K562 (cell line): ENCODE data around the gene GLI3. TPM values are rescaled to one million over a fixed set of nuclear protein-coding genes. Genes with fewer than 3 reads are reported as not detected.

Experiments used
- ATAC-seq: fragments of 200-7000 bp; cut with Tn5 transposase; 3 replicates; pipeline ENCODE4 v1.9.1; 2020; ENCODE audit warnings: moderate library complexity
- BruUV-seq: library from RNA; stranded (reverse); fragments of 400-500 nt; replicated peaks from 2 replicates; lab custom pipeline; 2021; lab: Mats Ljungman, UMichigan
- CTCF ChIA-PET: fragments of 300-600 bp; formaldehyde crosslinking; extraction: SDS; loops from one replicate; lab custom pipeline; 2021; ENCODE audit warnings: low intra/inter-chr PET ratio; lab: Yijun Ruan, JAX
- POLR2A ChIA-PET: fragments of 300-600, 350-650 bp; sonication (Branson Sonifier 250); formaldehyde crosslinking; extraction: SDS; loops from one replicate; lab custom pipeline; 2021; ENCODE audit warnings: antibody characterized with exemption, inconsistent platforms; lab: Yijun Ruan, JAX
- DNase-seq, 4 experiments: peaks; one replicate each; pipeline versions ENCODE4 v3.0.0 to v3.0.0-alpha.2; 2011 to 2018; ENCODE audit warnings: low spot score in 3 of 4, mixed read lengths in 3 of 4; ENCODE audit errors: extremely low read depth in 1 of 4
- FAIRE-seq: peaks from 2 replicates; lab custom pipeline; 2011; peaks lifted over from hg19 to GRCh38; lab: Jason Lieb, UNC
- H2AFZ ChIP-seq: 2 replicates; pipeline ENCODE4 v1.6.0; 2011; ENCODE audit warnings: low read depth, low read length, control low read depth, inconsistent platforms
- H3K27ac ChIP-seq: fragments of 200-600 bp; 3 replicates; pipeline ENCODE4 v1.8.0; 2011; ENCODE audit warnings: low read depth, mild to moderate bottlenecking, control low read depth, inconsistent platforms, low read length, moderate library complexity, mixed read lengths; ENCODE audit errors: extremely low read depth
- H3K27me3 ChIP-seq, 2 experiments: fragments of 300-600 bp in 1 of 2; 2 replicates in 1 of 2; 3 replicates in 1 of 2; pipeline versions ENCODE4 v1.6.0 to v1.8.0; 2011; ENCODE audit warnings: inconsistent platforms in 2 of 2, low read length in 2 of 2, mild to moderate bottlenecking in 1 of 2, mixed read lengths in 1 of 2, moderate library complexity in 1 of 2; ENCODE audit not compliant: control insufficient read depth in 2 of 2, insufficient read depth in 2 of 2
- H3K36me3 ChIP-seq: fragments of 300-600 bp; 3 replicates; pipeline ENCODE4 v1.8.0; 2011; ENCODE audit warnings: mild to moderate bottlenecking, low read length, inconsistent platforms; ENCODE audit not compliant: control insufficient read depth, insufficient read depth
- H3K4me1 ChIP-seq, 2 experiments: fragments of 200-600 bp in 1 of 2; replicated peaks in 1 of 2; 2 replicates in 1 of 2; 3 replicates in 1 of 2; pipeline versions ENCODE4 v1.5.1 to v1.8.0; 2011; ENCODE audit warnings: inconsistent platforms in 2 of 2, low read length in 2 of 2, mild to moderate bottlenecking in 1 of 2, mixed read lengths in 1 of 2, moderate library complexity in 1 of 2; ENCODE audit not compliant: control insufficient read depth in 2 of 2, insufficient read depth in 2 of 2
- H3K4me2 ChIP-seq: 2 replicates; pipeline ENCODE4 v1.6.1; 2011; ENCODE audit warnings: low read length, control low read depth, inconsistent platforms, mixed read lengths; ENCODE audit not compliant: insufficient read depth
- H3K4me3 ChIP-seq: fragments of 200-600 bp; sonication (generic), shearing (Covaris generic); 2 replicates; pipeline ENCODE4 v1.5.1; 2016; ENCODE audit warnings: control low read depth, inconsistent platforms
- H3K79me2 ChIP-seq: fragments of 200-600 bp; 3 replicates; pipeline ENCODE4 v1.8.0; 2011; ENCODE audit warnings: low read length, inconsistent platforms; ENCODE audit not compliant: control insufficient read depth, insufficient read depth
- H3K9ac ChIP-seq, 2 experiments: 2 replicates each; pipeline versions ENCODE4 v1.6.0 to v1.6.1; 2011; ENCODE audit warnings: low read depth in 2 of 2, low read length in 2 of 2, control low read depth in 1 of 2, inconsistent platforms in 1 of 2, mild to moderate bottlenecking in 1 of 2, mixed read lengths in 1 of 2; ENCODE audit not compliant: insufficient read depth in 1 of 2
- H3K9me1 ChIP-seq: one replicate; pipeline ENCODE4 v1.6.0; 2011; ENCODE audit warnings: inconsistent platforms, mild to moderate bottlenecking, low read length, moderate library complexity; ENCODE audit not compliant: control insufficient read depth, insufficient read depth
- H3K9me3 ChIP-seq: replicated peaks from 2 replicates; pipeline ENCODE4 v1.5.1; 2011; ENCODE audit warnings: low read depth, low read length, inconsistent platforms; ENCODE audit not compliant: control insufficient read depth, insufficient read depth
- H4K20me1 ChIP-seq: replicated peaks from 2 replicates; pipeline ENCODE4 v1.6.1; 2011; ENCODE audit warnings: low read length, inconsistent platforms, mixed read lengths; ENCODE audit not compliant: control insufficient read depth, insufficient read depth
- BCL6 ChIP-seq: fragments of 250-450 bp; sonication (Bioruptor Pico); IDR thresholded peaks from 2 replicates; pipeline ENCODE4 v1.4.0; 2020
- E2F3 ChIP-seq: fragments of 250-450 bp; sonication (Bioruptor Pico); IDR thresholded peaks from 2 replicates; pipeline ENCODE4 v1.4.0; 2020; ENCODE audit warnings: mild to moderate bottlenecking
- EGR1 ChIP-seq: fragments of 450-650 bp; conservative IDR thresholded peaks from 2 replicates; pipeline ENCODE4 v1.6.1; 2017; ENCODE audit warnings: mild to moderate bottlenecking
- GABPB1 ChIP-seq: sonication (generic); formaldehyde crosslinking; IDR thresholded peaks from 2 replicates; pipeline ENCODE4 v1.8.0; 2022; ENCODE audit warnings: mild to moderate bottlenecking, missing genetic modification reagents
- MAFF ChIP-seq: IDR thresholded peaks from 2 replicates; pipeline ENCODE4 v1.6.1; 2012; ENCODE audit warnings: low read length, improper control_type of control experiment
- MAFG ChIP-seq: fragments of 450-650 bp; conservative IDR thresholded peaks from 2 replicates; pipeline ENCODE4 v1.6.1; 2016; ENCODE audit warnings: missing genetic modification characterization, missing compliant biosample characterization
- MAFK ChIP-seq: IDR thresholded peaks from 2 replicates; pipeline ENCODE4 v1.6.1; 2011; ENCODE audit warnings: low read length, improper control_type of control experiment
- MTA2 ChIP-seq: fragments of 450-650 bp; IDR thresholded peaks from 2 replicates; pipeline ENCODE4 v1.6.1; 2016; ENCODE audit warnings: low read depth
- NBN ChIP-seq: fragments of 450-650 bp; IDR thresholded peaks from 2 replicates; pipeline ENCODE4 v1.6.1; 2016; ENCODE audit warnings: low read depth, mild to moderate bottlenecking
- NFE2 ChIP-seq: IDR thresholded peaks from 2 replicates; pipeline ENCODE4 v1.6.1; 2014; ENCODE audit warnings: antibody characterized with exemption, low read depth
- NFE2L1 ChIP-seq: fragments of 450-650 bp; IDR thresholded peaks from 2 replicates; pipeline ENCODE4 v1.6.1; 2016; ENCODE audit warnings: missing genetic modification characterization, low read depth, mild to moderate bottlenecking, missing compliant biosample characterization, moderate library complexity, borderline replicate concordance
- NFRKB ChIP-seq: fragments of 450-650 bp; IDR thresholded peaks from 2 replicates; pipeline ENCODE4 v1.6.1; 2016; ENCODE audit warnings: low read depth
- PHB ChIP-seq: fragments of 250-450 bp; sonication (Bioruptor Pico); IDR thresholded peaks from 2 replicates; pipeline ENCODE4 v1.5.0; 2021
- PHF8 ChIP-seq: fragments of 200-600 bp; sonication (generic); IDR thresholded peaks from 2 replicates; pipeline ENCODE4 v1.6.1; 2012; ENCODE audit warnings: mixed run types, mild to moderate bottlenecking, inconsistent platforms, low read length, moderate library complexity, borderline replicate concordance
- PRPF4 ChIP-seq: fragments of 200-400 bp; formaldehyde crosslinking; IDR thresholded peaks from one replicate; pipeline ENCODE4 v1.6.1; 2017; ENCODE audit warnings: low read length, low read depth, mild to moderate bottlenecking; ENCODE audit not compliant: insufficient read depth, poor library complexity, severe bottlenecking
- SAFB2 ChIP-seq: fragments of 200-400 bp; formaldehyde crosslinking; IDR thresholded peaks from 2 replicates; pipeline ENCODE4 v1.6.1; 2018; ENCODE audit warnings: borderline replicate concordance, low read length, low read depth, moderate library complexity; ENCODE audit not compliant: severe bottlenecking
- TEAD1 ChIP-seq, 2 experiments: fragments of 450-650 bp in 1 of 2; sonication (generic) in 1 of 2; formaldehyde crosslinking; IDR thresholded peaks; 2 replicates each; pipeline versions ENCODE4 v1.4.0 to v1.8.0; 2020 to 2022; ENCODE audit warnings: mild to moderate bottlenecking in 2 of 2, missing genetic modification reagents in 1 of 2
- ZNF143 ChIP-seq: sonication (generic); formaldehyde crosslinking; IDR thresholded peaks from 2 replicates; pipeline ENCODE4 v1.9.0; 2022; ENCODE audit warnings: mild to moderate bottlenecking, missing genetic modification reagents
- ZNF217 ChIP-seq: sonication (generic); formaldehyde crosslinking; IDR thresholded peaks from 2 replicates; pipeline ENCODE4 v1.8.0; 2022; ENCODE audit warnings: mild to moderate bottlenecking, missing genetic modification reagents
- ZNF274 ChIP-seq: IDR thresholded peaks from 2 replicates; pipeline ENCODE4 v1.6.1; 2011; ENCODE audit warnings: low read depth, mild to moderate bottlenecking, low read length, moderate library complexity, borderline replicate concordance
- ZNF444 ChIP-seq: fragments of 250-450 bp; sonication (Bioruptor Pico); IDR thresholded peaks from 2 replicates; pipeline ENCODE4 v1.4.0; 2020; ENCODE audit warnings: mild to moderate bottlenecking, moderate library complexity
- WGBS: fragments of 100-300 bp; shearing (Covaris generic); methylation state at CpG from one replicate; pipeline ENCODE4 v1.1.6; 2016; ENCODE audit warnings: low coverage, mixed read lengths; ENCODE audit not compliant: insufficient coverage; ENCODE audit errors: missing lambda C conversion rate; 5-methylcytosine and 5-hydroxymethylcytosine counted together
- in situ Hi-C: fragments of 300-500 bp; cut with MboI; formaldehyde crosslinking; loops from 4 replicates; pipeline ENCODE4 v1.15.0; 2018; ENCODE audit warnings: inconsistent platforms, mixed read lengths
- intact Hi-C: fragments of 100-400 bp; cut with micrococcal nuclease; formaldehyde crosslinking; loops from 2 replicates; pipeline ENCODE4 v1.14.2; 2022
- polyA plus RNA-seq, 8 experiments: library from polyadenylated mRNA; depleted of rRNA in 4 of 8; stranded (reverse) in 5 of 8; unstranded in 3 of 8; fragments of >200 nt; fragmentation: Nextera tagmentation in 2 of 8; fragmentation: Illumina TruSeq in 1 of 8; extraction: Ambion mirVana in 2 of 8; extraction: Trizol in 1 of 8; gene quantifications; 2 replicates each; pipeline versions ENCODE4 v1.2.1 to v1.2.3, GENCODE V29; 2011 to 2014; ENCODE audit warnings: inconsistent platforms in 1 of 8, missing spikeins in 1 of 8
- total RNA-seq, 7 experiments: library from RNA; depleted of rRNA in 6 of 7; stranded (reverse); fragments of >200 nt in 6 of 7; fragmentation: Illumina TruSeq in 2 of 7; extraction: Trizol in 2 of 7; gene quantifications; 2 replicates each; pipeline versions ENCODE4 v1.2.1 to v1.2.3, GENCODE V29; 2011 to 2021; ENCODE audit warnings: low replicate concordance in 1 of 7
- TF ChIP-seq, protein P1 (sequence below): fragments of 250-450 bp; sonication (Bioruptor Pico); IDR thresholded peaks from 2 replicates; pipeline ENCODE4 v1.9.0; 2021; ENCODE audit warnings: mild to moderate bottlenecking, inconsistent platforms
- TF ChIP-seq, protein P2 (sequence below): fragments of 250-450 bp; sonication (Bioruptor Pico); IDR thresholded peaks from 2 replicates; pipeline ENCODE4 v1.8.0; 2022; ENCODE audit warnings: moderate library complexity, mild to moderate bottlenecking, inconsistent platforms

Gene GLI3
- total and polyA plus RNA-seq, 9 of the 15 experiments (the other 6 are each of a cell fraction or from before 2014, with no cell fraction given), result 0.01 to 0.18 (median 0.07) TPM; not detected in 6

DNA sequence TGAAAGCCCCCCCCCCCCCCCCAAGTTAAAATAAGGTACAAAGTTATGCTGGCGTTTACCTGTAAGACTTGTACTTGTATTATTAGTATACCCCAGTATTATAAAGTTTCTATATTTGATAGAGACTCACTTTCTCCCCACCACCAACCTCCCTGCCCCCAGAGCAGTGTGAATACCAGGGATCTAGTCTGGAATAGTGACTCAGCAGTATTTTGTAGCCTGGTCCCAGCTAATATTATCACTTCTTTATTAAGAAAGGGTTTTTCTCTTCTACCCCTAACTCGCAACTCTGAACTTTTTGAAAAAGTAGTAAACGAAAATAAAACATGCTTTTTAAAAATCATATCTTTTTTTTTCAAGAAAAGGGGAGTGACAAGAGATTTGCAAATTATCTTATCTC, 26.7 kb downstream of the GLI3 start:
- Histone ChIP-seq H3K4me1 (no peaks in the 10 kb centered on the region), H3K27ac (no peak overlapping the region), H3K27me3 (peaks cover 0 to 2% of the 10 kb centered on the region in 2 experiments; a peak in 1 of 5 replicates), H3K4me2 (no peak overlapping the region), H3K4me3 (no peak overlapping the region), H3K36me3 (no peaks in the 10 kb centered on the region), H4K20me1 (no peaks in the 10 kb centered on the region), H3K9ac (no peak overlapping the region), H3K9me1 (no peaks in the 10 kb centered on the region), H3K9me3 (no peaks in the 10 kb centered on the region), H2AFZ (no peak overlapping the region), H3K79me2 (no peaks in the 10 kb centered on the region)
- ChIA-PET CTCF (no interaction called here), POLR2A (interaction anchor here (0.6 kb wide), 1 partner anchor 13 kb away, joined by 4 read pairs; no protein-coding TSS in a partner anchor)
- no TSS peak for BruUV-seq
- ATAC-seq (no peak), FAIRE-seq (no peak), DNase-seq (no peak)
- WGBS, result 0% methylated on average over 3 of the region's 3 CpGs
- intact Hi-C loops, result no loop called here
- in situ Hi-C loops, result no loop called here
- TF ChIP-seq PRPF4 (no peak), SAFB2 (no peak), NBN (no peak), PHB (CRISPR knock-in tag) (no peak), EGR1 (no peak), NFE2L1 (peak; percentile 48; the same call in 1 of the 2 replicates), NFE2 (peak; percentile 65; the same call in 1 of the 2 replicates), ZNF143 (no peak), GABPB1 (CRISPR knock-in tag) (no peak), ZNF444 (no peak), ZNF274 (no peak), MAFK (peak; percentile 43; the same call in 1 of the 2 replicates), TEAD1 (CRISPR knock-in tag; IDR thresholded peaks at IDR 0.05) (no peak), MTA2 (no peak), E2F3 (CRISPR knock-in tag) (no peak), MAFG (tag) (peak; percentile 64), ZNF217 (CRISPR knock-in tag) (no peak), BCL6 (CRISPR knock-in tag) (no peak), NFRKB (no peak), MAFF (peak; percentile 27; the same call in 1 of the 2 replicates), PHF8 (no peak)
- TF ChIP-seq, protein P1, sequence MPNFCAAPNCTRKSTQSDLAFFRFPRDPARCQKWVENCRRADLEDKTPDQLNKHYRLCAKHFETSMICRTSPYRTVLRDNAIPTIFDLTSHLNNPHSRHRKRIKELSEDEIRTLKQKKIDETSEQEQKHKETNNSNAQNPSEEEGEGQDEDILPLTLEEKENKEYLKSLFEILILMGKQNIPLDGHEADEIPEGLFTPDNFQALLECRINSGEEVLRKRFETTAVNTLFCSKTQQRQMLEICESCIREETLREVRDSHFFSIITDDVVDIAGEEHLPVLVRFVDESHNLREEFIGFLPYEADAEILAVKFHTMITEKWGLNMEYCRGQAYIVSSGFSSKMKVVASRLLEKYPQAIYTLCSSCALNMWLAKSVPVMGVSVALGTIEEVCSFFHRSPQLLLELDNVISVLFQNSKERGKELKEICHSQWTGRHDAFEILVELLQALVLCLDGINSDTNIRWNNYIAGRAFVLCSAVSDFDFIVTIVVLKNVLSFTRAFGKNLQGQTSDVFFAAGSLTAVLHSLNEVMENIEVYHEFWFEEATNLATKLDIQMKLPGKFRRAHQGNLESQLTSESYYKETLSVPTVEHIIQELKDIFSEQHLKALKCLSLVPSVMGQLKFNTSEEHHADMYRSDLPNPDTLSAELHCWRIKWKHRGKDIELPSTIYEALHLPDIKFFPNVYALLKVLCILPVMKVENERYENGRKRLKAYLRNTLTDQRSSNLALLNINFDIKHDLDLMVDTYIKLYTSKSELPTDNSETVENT (CRISPR knock-in tag), result no peak
- TF ChIP-seq, protein P2, sequence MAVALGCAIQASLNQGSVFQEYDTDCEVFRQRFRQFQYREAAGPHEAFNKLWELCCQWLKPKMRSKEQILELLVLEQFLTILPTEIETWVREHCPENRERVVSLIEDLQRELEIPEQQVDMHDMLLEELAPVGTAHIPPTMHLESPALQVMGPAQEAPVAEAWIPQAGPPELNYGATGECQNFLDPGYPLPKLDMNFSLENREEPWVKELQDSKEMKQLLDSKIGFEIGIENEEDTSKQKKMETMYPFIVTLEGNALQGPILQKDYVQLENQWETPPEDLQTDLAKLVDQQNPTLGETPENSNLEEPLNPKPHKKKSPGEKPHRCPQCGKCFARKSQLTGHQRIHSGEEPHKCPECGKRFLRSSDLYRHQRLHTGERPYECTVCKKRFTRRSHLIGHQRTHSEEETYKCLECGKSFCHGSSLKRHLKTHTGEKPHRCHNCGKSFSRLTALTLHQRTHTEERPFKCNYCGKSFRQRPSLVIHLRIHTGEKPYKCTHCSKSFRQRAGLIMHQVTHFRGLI (CRISPR knock-in tag), result no peak
